ENCODE measurements around the gene ADARB2. TPM values are rescaled to one million over a fixed set of nuclear protein-coding genes. Genes with fewer than 3 reads are reported as not detected.

The ADARB2 gene
- total RNA-seq, 6 experiments from 2014 or later, result not detected

- Mint-ChIP-seq H3K27ac (no peak overlapping the region), H3K4me3 (no peak overlapping the region), H3K4me1 (ENCODE audit: low read depth) (no peaks in the 10 kb centered on the region), H3K9me3 (peaks cover 94% of the 10 kb centered on the region), H3K36me3 (ENCODE audit: low read depth) (peaks cover 6% of the 10 kb centered on the region; the same call in 1 of the 2 replicates), H3K27me3 (ENCODE audit: insufficient read depth) (no peaks in the 10 kb centered on the region; the same call in 1 of the 2 replicates)
- no peak for DNase-seq
- no peak for TF ChIP-seq CTCF (IDR thresholded peaks at IDR 0.05)
Measured at GRCh38 chr10:1508096-1508495, 229.2 kb downstream of the ADARB2 start.

- no peak for TF ChIP-seq CTCF (IDR thresholded peaks at IDR 0.05)
- Mint-ChIP-seq H3K36me3 (ENCODE audit: low read depth) (peaks cover 6% of the 10 kb centered on the region; the same call in 1 of the 2 replicates), H3K9me3 (peaks cover 93% of the 10 kb centered on the region), H3K27me3 (ENCODE audit: insufficient read depth) (no peaks in the 10 kb centered on the region; the same call in 1 of the 2 replicates), H3K4me3 (no peak overlapping the region), H3K27ac (no peak overlapping the region), H3K4me1 (ENCODE audit: low read depth) (no peaks in the 10 kb centered on the region)
- no peak for DNase-seq
Measured at GRCh38 chr10:1507436-1507835, 229.9 kb downstream of the ADARB2 start.

- no peak for DNase-seq
- Mint-ChIP-seq H3K36me3 (ENCODE audit: low read depth) (peaks cover 6% of the 10 kb centered on the region; the same call in 1 of the 2 replicates), H3K4me3 (no peak overlapping the region), H3K4me1 (ENCODE audit: low read depth) (no peaks in the 10 kb centered on the region), H3K27me3 (ENCODE audit: insufficient read depth) (no peaks in the 10 kb centered on the region; the same call in 1 of the 2 replicates), H3K9me3 (peaks cover 85% of the 10 kb centered on the region), H3K27ac (no peak overlapping the region)
- TF ChIP-seq CTCF (IDR thresholded peaks at IDR 0.05), result no peak
Measured at GRCh38 chr10:1504940-1505339, 232.4 kb downstream of the ADARB2 start.

- Mint-ChIP-seq H3K9me3 (peaks cover 78% of the 10 kb centered on the region), H3K4me1 (ENCODE audit: low read depth) (no peaks in the 10 kb centered on the region), H3K27ac (no peak overlapping the region), H3K27me3 (ENCODE audit: insufficient read depth) (no peaks in the 10 kb centered on the region; the same call in 1 of the 2 replicates), H3K36me3 (ENCODE audit: low read depth) (peaks cover 6% of the 10 kb centered on the region; the same call in 1 of the 2 replicates), H3K4me3 (no peak overlapping the region)
- TF ChIP-seq CTCF (IDR thresholded peaks at IDR 0.05), result no peak
- DNase-seq, result no peak
Measured at GRCh38 chr10:1504286-1504685, 233.0 kb downstream of the ADARB2 start.

- H3K27me3 Mint-ChIP-seq (ENCODE audit: insufficient read depth), result no peaks in the 10 kb centered on the region; the same call in 1 of the 2 replicates
- H3K4me3 Mint-ChIP-seq, result no peak overlapping the region
- peaks cover 66% of the 10 kb centered on the region for H3K9me3 Mint-ChIP-seq
- H3K36me3 Mint-ChIP-seq (ENCODE audit: low read depth), result peaks cover 6% of the 10 kb centered on the region; the same call in 1 of the 2 replicates
- no peak for TF ChIP-seq CTCF (IDR thresholded peaks at IDR 0.05)
- H3K4me1 Mint-ChIP-seq (ENCODE audit: low read depth), result no peaks in the 10 kb centered on the region
- H3K27ac Mint-ChIP-seq, result no peak overlapping the region
- DNase-seq, result no peak
Measured at GRCh38 chr10:1502451-1502850, 234.9 kb downstream of the ADARB2 start.

Measured in HFFc6 (cell line).